Gastroesophageal sphincter (tissue), 3 donors: ENCODE data around the gene MYL10.

ENCODE experiments used
- EP300 ChIP-seq: sonication (generic); formaldehyde crosslinking; IDR thresholded peaks from one replicate; pipeline ENCODE4 v1.6.1; 2017; ENCODE audit warnings: antibody characterized with exemption, mild to moderate bottlenecking
- POLR2A ChIP-seq, 2 donors: fragments of 450-650 bp; IDR thresholded peaks; one replicate each; pipeline ENCODE4 v1.6.1; 2017; ENCODE audit warnings: antibody characterized with exemption in 2 of 2, mild to moderate bottlenecking in 2 of 2, moderate library complexity in 1 of 2
- TF ChIP-seq, protein P1 (sequence below), 4 experiments: fragments of 200-600 bp in 2 of 4; fragments of 450-650 bp in 2 of 4; sonication (generic) in 1 of 4; IDR thresholded peaks; one replicate each; pipeline ENCODE4 v1.5.1; 2017 to 2019; ENCODE audit warnings: antibody characterized with exemption in 4 of 4, mild to moderate bottlenecking in 2 of 4, moderate library complexity in 2 of 4

DNA sequence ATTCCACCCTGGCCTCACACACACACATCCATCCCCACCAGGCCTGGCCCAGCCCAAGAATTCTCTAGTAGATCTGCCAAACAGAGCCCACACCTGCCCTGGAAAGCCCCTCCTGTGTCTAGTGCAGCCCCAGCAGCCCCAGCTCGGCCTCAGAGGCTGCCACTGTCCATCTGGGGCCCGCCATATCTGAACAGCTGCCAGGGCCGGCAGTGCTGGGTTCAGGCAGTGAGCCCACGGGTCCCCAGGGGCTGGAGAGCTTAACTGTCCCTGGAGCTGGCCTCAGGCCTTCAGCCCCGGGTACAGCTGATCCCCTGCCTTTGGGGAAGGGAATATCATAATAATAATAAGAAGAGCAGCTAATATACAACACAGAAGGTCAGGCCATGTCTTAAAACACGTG is 574 bp downstream of the MYL10 start:
- TF ChIP-seq, protein P1, sequence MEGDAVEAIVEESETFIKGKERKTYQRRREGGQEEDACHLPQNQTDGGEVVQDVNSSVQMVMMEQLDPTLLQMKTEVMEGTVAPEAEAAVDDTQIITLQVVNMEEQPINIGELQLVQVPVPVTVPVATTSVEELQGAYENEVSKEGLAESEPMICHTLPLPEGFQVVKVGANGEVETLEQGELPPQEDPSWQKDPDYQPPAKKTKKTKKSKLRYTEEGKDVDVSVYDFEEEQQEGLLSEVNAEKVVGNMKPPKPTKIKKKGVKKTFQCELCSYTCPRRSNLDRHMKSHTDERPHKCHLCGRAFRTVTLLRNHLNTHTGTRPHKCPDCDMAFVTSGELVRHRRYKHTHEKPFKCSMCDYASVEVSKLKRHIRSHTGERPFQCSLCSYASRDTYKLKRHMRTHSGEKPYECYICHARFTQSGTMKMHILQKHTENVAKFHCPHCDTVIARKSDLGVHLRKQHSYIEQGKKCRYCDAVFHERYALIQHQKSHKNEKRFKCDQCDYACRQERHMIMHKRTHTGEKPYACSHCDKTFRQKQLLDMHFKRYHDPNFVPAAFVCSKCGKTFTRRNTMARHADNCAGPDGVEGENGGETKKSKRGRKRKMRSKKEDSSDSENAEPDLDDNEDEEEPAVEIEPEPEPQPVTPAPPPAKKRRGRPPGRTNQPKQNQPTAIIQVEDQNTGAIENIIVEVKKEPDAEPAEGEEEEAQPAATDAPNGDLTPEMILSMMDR (IDR thresholded peaks at IDR 0.05): no peak
- TF ChIP-seq POLR2A (IDR thresholded peaks at IDR 0.05) (no peak), EP300 (no peak)
